SK-N-SH (cell line): ENCODE results near the gene SIM2.

Source experiments
- JUND ChIP-seq: IDR thresholded peaks from 2 replicates; pipeline ENCODE4 v1.4.0; 2012
- NFIC ChIP-seq: IDR thresholded peaks from 2 replicates; pipeline ENCODE4 v1.4.0; 2012; ENCODE audit warnings: borderline replicate concordance
- RAD21 ChIP-seq: IDR thresholded peaks from 2 replicates; pipeline ENCODE4 v1.6.1; 2012; ENCODE audit warnings: mild to moderate bottlenecking, low read length
- RFX5 ChIP-seq: IDR thresholded peaks from 2 replicates; pipeline ENCODE4 v1.6.1; 2012; ENCODE audit warnings: mild to moderate bottlenecking, improper control_type of control experiment, low read length
- TF ChIP-seq, protein P1 (sequence below): fragments of 200-600 bp; sonication (generic); IDR thresholded peaks from 2 replicates; pipeline ENCODE4 v1.6.1; 2017; ENCODE audit warnings: antibody characterized with exemption, mild to moderate bottlenecking, moderate library complexity

DNA sequence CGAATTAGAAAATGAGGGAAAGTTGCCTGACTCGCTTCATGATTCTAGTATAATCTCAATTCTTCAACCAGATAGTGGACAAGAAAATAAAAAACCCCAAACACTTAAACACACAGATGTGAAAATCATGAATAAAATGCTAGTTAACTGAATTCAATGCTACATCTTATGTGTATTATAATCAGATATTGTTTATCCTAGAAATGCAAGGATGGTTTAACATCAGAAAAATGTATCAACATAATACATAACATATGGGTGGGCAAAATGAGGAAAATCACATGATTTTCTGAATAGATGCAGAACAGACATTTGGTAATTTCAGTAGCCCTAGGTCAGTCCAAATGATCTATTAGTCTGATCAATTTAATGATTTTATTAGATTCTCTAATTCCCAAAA, 97.2 kb downstream of the SIM2 start:
- TF ChIP-seq NFIC (no peak), RAD21 (no peak), RFX5 (no peak), JUND (no peak)
- TF ChIP-seq, protein P1, sequence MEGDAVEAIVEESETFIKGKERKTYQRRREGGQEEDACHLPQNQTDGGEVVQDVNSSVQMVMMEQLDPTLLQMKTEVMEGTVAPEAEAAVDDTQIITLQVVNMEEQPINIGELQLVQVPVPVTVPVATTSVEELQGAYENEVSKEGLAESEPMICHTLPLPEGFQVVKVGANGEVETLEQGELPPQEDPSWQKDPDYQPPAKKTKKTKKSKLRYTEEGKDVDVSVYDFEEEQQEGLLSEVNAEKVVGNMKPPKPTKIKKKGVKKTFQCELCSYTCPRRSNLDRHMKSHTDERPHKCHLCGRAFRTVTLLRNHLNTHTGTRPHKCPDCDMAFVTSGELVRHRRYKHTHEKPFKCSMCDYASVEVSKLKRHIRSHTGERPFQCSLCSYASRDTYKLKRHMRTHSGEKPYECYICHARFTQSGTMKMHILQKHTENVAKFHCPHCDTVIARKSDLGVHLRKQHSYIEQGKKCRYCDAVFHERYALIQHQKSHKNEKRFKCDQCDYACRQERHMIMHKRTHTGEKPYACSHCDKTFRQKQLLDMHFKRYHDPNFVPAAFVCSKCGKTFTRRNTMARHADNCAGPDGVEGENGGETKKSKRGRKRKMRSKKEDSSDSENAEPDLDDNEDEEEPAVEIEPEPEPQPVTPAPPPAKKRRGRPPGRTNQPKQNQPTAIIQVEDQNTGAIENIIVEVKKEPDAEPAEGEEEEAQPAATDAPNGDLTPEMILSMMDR, result no peak
